Activated naive CD8-positive, alpha-beta T cell treated with anti-CD3 and anti-CD28 coated beads, Interleukin-2, amount 50 U/mL, for 16 hours (primary cell): Measurements from ENCODE around the gene OSBPL5.

Experiments used
- DNase-seq: peaks from one replicate; pipeline ENCODE4 v3.0.0-alpha.2; 2020; ENCODE audit warnings: low read depth, low spot score

Gene OSBPL5

DNA sequence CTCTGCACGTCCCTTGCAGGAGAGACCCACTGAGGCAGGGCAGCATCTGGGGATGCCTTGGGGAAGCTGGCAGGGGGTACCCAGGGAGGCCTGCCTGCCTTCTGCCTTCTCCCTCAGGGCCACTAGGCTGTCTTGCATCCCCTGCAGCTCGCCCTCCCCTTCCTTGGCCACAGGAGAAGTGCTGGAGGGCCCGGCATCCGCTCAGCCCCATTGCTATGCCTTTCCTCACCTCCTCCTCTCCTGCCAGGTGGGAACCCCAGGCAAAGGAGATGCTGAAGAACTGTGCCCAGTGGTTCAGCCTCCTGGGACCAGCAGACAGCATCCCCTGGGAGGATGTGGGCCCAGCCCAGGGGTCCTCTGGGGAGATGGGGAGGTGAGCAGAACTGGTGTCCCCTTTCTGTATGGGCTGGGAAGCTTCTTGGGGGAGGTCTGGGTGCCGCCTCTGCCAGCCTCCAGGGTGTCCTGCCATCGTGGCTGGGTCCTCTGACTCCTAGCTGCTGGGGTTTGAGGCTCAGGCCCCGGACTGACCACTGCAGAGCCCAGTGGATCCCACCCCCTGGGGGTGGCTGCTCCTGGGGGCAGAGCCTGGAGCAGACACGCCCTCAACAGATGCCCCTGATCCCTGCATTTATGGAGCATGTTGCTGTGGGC, 32.9 kb upstream of the OSBPL5 start:
- no peak for DNase-seq

DNA sequence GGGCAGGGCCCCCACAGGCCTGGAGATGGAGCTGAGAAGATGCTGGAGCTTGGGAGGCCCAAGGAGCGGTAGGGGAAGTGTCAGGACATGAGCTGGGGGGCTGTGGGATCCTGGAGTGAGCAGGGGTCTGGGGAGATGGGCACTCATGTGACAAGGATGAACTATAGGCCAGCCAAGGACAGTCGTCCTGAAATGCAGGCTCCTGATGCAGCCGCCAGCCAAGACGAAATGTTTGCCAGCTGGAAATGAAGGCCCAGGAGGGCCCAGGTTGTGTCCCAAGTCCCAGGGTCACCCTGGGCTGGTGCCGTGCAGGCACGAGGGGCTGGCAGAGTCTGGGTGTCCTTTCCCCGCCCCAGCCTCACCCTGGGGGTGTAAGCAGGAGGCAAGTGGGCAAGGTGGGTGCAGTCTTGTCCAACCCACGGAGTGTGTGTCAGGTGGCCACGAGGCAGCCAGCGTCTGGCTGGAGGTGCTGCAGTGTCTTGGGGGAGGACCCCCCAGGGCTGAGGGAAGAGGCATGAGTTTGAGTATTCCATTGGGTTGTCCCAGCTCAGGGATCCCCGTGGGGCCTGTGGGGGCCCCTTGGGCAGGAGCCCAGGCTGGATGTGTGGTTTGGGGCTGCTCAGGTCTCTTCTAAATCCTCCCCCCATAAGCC, 32.1 kb upstream of the OSBPL5 start:
- DNase-seq, result no peak

GRCh38 chr11:3196161-3197043, 31.3 kb upstream of the OSBPL5 start:
- DNase-seq, result no peak

DNA sequence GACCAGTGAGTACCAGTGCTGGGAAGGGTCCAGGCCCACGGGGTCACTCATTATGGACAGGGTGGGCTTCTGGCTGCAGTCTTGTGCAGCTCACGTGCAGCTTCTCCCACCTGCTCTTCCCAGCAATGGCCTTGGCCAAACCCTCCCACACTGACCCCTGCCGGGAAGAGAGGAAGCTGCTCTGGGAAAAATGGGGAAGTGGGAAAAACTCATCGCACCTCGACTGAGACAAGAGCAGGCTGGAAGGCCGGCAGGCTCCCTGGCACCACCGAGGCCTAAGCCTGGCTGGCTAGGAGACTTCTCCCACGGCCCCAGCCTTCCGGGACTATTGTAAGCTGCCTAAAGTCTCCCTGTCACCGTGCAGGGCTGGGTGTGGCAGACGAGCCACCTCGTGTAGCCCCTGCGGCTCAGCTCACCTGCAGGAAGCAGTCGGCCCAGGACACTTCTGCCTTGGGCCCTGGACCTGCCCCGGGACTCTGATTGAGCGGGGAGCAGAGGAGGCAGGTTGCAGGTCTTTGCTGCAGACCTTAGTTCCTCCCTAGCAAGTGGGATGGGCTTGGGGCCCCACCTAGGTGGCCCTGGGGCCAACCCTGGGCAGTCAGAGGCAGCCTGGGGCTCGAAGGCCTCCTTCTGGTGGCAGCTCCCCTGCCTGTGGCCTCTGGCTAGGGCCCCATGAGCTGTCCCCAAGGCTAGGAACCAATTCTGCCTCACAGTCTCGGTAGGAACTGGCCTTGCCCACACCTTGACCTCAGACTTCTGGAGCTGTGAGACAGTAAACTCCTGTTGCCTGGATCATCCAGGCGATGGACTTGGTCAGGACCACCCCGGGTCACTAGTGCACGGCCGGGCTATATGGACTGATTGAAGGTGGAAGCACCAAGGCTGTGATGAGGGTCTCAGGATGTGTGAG, 30.4 kb upstream of the OSBPL5 start:
- DNase-seq, result no peak

GRCh38 chr11:3194016-3194816, 29.1 kb upstream of the OSBPL5 start:
- DNase-seq, result no peak

DNA sequence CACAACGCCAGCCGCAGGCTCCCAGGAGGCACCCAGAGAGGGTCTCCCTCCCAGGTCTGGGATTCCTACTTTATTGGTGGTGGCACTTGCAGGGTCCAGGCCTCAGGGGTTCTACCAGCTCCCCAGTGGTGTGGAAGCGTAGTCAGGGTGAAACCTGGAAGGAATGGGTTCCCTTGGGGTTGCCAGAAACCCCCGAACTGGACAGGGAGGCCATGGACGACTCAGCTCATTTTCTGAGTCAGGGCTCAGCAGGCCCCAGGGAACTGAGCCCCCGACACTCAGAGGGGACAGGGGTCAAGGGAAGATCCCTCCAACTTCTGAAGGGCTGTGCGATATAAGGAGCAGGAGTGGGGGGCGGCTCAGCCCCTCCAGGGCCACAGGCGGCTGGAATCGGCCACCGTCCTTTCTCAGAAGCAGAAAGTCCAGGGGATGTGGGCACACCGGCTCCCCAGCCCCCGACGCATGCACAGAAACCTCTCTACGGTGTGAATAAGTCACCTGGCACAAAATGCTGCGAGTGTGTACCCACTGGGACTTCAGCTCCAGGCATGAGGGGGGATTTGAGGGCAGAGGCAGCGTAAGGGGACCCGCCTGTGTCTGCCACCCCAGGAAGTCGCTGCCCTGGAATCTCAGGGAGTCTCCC, 28.4 kb upstream of the OSBPL5 start:
- DNase-seq, result no peak

- DNase-seq, result no peak
Observed at GRCh38 chr11:3192511-3193372, 27.6 kb upstream of the OSBPL5 start.

- DNase-seq, result no peak
Observed at GRCh38 chr11:3191586-3192324, 26.6 kb upstream of the OSBPL5 start.

DNA sequence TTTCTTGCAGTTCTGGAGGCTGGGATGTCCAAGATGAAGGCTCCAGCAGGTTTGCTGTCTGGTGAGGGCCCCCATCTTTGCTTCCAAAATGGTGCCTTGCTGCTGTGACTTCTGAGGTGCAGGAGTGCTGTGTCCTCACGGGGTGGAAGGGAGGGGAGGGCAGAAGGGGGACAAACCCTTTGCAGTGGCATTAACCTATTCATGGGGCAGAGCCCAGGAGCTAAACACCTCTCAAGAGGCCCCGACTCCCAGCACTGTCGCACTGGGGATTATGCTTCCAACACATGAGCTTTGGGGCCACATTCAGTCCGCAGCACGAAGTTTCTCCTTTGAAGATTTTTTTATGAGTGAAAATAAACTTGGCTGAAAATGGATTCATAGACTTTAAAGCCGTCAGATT, 25.5 kb upstream of the OSBPL5 start:
- DNase-seq, result no peak

- no peak for DNase-seq
Observed at GRCh38 chr11:3189886-3190583, 24.9 kb upstream of the OSBPL5 start.

DNA sequence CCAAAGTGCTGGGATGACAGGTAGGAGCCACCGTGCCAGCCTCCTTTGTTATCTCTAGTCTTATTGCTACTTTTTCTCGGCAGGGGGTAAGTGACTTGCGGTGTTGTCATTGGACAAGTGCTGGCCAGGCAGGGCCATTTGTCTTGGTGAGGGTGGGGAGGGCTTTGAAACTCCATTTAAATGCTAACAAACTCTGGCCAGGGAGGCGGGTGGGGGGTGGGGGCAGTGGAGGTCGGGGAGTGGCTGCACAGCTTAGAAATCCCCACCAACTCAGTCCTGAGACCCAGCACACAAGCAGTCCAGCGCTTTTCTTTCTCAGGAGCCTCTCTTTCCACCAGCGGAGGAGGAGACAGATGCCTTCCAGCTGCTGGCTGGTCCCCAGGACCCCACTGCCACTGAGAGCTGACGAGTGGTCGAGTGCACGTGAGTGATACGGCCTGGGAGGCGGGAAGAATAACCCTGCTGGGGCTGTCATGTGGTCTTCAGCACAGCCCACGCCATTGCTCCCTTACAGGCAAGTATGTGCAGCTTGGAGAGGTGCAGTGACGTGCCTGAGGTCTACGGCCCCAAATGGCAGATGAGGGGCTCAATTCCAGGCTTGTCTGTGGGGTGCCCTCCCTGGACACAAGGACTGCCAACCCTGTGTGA, 24.2 kb upstream of the OSBPL5 start:
- no peak for DNase-seq

- no peak for DNase-seq
Observed at GRCh38 chr11:3188496-3189195, 23.5 kb upstream of the OSBPL5 start.

DNA sequence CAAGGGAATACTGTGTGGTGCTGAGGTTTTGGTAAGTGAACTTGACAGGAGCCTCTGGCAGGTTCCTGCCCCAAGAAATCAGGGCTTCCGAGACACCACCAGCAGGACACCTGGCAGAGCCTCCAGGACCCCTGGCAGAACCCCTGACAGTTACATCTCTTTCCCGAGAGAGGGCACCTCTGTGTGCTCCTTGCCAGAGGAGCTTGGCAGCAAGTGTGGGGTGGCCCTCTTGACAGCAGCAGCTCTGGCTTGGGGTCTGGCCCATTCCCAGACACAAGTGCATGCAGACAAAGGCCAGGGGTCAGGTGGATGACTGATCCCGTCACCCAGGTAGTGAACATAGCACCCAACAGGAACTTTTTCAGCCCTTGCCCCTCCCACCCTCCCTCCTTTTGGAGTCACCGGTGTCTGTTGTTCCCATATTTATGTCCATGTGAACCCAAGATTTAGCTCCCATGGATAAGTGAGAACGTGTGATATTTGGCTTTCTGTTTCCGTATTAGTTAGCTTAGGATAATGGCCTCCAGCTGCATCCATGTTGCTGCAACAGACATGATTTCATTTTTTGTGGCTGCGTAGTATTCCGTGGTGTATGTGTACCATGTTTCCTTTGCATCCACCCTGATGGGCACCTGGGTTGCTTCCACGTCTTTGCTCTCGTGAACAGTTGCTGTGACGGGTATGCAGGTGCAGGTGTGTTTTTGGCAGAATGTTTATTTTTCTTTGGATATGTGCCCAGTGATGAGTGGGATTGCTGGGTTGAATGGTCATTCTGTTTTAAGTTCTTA, 21.2 kb upstream of the OSBPL5 start:
- DNase-seq, result no peak

DNA sequence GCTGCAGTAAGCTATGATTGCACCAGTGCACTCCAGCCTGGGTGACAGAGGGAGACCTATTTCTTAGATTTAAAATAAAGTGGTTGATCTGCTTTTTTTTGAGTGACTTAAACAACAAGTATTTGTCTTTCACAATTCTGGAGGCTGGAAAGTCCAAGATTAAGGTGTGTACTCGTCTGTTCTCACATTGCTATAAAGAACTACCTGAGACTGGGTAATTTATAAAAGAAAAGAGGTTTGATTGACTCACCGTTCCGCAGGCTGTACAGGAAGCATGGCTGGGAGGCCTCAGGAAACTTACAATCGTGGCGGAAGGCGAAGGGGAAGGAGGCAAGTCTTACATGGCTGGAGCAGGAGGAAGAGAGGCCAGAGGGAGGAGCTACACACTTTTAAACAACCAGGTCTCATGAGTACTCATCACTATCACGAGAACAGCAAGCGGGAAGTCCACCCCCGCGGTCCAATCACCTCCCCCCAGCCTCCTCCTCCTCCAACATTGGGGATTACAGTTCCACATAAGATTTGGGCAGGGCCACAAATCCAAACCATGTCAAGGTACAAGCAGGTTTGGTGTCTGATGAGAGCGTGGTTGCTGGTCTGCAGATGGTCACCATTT, 19.7 kb upstream of the OSBPL5 start:
- DNase-seq, result no peak

- no peak for DNase-seq
Observed at GRCh38 chr11:3183523-3183922, 18.4 kb upstream of the OSBPL5 start.

- no peak for DNase-seq
Observed at GRCh38 chr11:3182462-3182852, 17.3 kb upstream of the OSBPL5 start.
